ENCODE results near the gene NSUN6.

DNA sequence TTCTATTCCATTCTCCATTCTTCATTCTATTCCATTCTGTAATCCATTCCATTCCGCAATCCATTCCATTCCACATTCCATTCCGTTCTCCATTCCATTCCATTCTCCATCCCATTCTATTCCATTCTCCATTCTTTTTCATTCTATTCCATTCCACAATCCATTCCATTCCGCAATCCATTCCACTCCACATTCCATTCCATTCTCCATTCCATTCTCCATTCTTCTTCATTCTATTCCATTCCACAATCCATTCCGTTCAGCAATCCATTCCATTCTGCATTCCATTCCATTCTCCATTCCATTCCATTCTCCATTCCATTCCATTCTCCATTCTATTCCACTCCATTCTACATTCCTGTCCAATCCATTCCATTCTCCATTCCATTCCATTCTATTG lies 85.2 kb downstream of the NSUN6 start:
- no peak for TF ChIP-seq POLR2AphosphoS5 (IDR thresholded peaks at IDR 0.05)
- TF ChIP-seq, protein P1, sequence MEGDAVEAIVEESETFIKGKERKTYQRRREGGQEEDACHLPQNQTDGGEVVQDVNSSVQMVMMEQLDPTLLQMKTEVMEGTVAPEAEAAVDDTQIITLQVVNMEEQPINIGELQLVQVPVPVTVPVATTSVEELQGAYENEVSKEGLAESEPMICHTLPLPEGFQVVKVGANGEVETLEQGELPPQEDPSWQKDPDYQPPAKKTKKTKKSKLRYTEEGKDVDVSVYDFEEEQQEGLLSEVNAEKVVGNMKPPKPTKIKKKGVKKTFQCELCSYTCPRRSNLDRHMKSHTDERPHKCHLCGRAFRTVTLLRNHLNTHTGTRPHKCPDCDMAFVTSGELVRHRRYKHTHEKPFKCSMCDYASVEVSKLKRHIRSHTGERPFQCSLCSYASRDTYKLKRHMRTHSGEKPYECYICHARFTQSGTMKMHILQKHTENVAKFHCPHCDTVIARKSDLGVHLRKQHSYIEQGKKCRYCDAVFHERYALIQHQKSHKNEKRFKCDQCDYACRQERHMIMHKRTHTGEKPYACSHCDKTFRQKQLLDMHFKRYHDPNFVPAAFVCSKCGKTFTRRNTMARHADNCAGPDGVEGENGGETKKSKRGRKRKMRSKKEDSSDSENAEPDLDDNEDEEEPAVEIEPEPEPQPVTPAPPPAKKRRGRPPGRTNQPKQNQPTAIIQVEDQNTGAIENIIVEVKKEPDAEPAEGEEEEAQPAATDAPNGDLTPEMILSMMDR (IDR thresholded peaks at IDR 0.05): no peak
- no peak for TF ChIP-seq POLR2A (IDR thresholded peaks at IDR 0.05; ENCODE audit: low read depth)
- TF ChIP-seq EP300 (IDR thresholded peaks at IDR 0.05): no peak
